ENCODE data around the gene EXD3. TPM values are rescaled to one million over a fixed set of nuclear protein-coding genes. Genes with fewer than 3 reads are reported as not detected.

EXD3 gene
- total and polyA plus RNA-seq, 2 donors from 2014 or later: 18.9 to 44.5 TPM

DNA sequence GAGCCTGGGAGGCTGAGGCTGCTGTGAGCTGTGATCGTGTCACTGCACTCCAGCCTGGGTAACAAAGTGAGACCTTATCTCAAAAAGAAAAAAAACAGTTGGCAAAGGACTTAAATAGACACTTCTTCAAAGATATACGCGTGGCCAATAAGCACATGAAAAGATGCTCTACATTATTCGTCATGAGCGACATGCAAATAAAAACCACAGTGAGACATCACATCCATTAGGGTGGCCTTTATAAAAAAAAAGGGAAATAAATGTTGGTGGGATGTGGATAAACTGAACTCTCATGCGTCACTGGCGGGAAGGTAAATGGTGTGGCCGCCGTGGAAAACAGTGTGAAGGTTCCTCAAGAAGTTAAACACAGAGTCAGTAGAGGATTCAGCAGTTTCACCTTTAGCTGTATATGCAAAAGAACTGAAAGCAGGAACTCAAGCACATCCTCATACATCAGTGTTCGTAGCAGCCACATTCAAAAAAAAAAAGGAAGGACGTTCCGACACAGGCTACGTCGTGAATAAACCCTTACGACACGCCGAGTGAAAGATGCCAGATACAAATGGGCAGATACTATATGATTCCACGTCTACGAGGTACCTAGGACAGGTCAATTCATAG, 96.4 kb downstream of the EXD3 start:
- no peaks in the 10 kb centered on the region for H3K4me1 ChIP-seq (ENCODE audit: control insufficient read depth in 2 of 3, insufficient read depth in 2 of 3, low read depth in 1 of 3, low read length in 3 of 3)
- H3K27ac ChIP-seq (ENCODE audit: low read depth in 2 of 2, low read length in 2 of 2): no peak overlapping the region
- H3K9ac ChIP-seq (ENCODE audit: low read length in 3 of 3): no peak overlapping the region
- TF ChIP-seq, protein P1, sequence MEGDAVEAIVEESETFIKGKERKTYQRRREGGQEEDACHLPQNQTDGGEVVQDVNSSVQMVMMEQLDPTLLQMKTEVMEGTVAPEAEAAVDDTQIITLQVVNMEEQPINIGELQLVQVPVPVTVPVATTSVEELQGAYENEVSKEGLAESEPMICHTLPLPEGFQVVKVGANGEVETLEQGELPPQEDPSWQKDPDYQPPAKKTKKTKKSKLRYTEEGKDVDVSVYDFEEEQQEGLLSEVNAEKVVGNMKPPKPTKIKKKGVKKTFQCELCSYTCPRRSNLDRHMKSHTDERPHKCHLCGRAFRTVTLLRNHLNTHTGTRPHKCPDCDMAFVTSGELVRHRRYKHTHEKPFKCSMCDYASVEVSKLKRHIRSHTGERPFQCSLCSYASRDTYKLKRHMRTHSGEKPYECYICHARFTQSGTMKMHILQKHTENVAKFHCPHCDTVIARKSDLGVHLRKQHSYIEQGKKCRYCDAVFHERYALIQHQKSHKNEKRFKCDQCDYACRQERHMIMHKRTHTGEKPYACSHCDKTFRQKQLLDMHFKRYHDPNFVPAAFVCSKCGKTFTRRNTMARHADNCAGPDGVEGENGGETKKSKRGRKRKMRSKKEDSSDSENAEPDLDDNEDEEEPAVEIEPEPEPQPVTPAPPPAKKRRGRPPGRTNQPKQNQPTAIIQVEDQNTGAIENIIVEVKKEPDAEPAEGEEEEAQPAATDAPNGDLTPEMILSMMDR (IDR thresholded peaks at IDR 0.05; ENCODE audit: borderline replicate concordance, extremely low read depth, insufficient read depth): no peak
- DNase-seq (no peak), FAIRE-seq (no peak)
- H3K4me3 ChIP-seq (ENCODE audit: low read length in 3 of 3): no peak overlapping the region
- H3K36me3 ChIP-seq (ENCODE audit: control insufficient read depth in 2 of 3, insufficient read depth in 3 of 3, low read length in 3 of 3): peaks cover 0 to 3% (median 0%) of the 10 kb centered on the region in 3 donors
- intact Hi-C loops (cut with DNase I): no loop called here
- peaks cover 2% of the 10 kb centered on the region for H3K27me3 ChIP-seq (ENCODE audit: control insufficient read depth, insufficient read depth, low read length)
- H3K9me3 ChIP-seq (ENCODE audit: control insufficient read depth in 2 of 3, insufficient read depth in 1 of 3, low read length in 3 of 3): peaks cover 0 to 2% (median 0%) of the 10 kb centered on the region in 3 donors

GRCh38 chr9:137325799-137326198, 97.2 kb downstream of the EXD3 start:
- H3K36me3 ChIP-seq (ENCODE audit: control insufficient read depth in 2 of 3, insufficient read depth in 3 of 3, low read length in 3 of 3): peaks cover 0 to 3% (median 0%) of the 10 kb centered on the region in 3 donors
- H3K4me1 ChIP-seq (ENCODE audit: control insufficient read depth in 2 of 3, insufficient read depth in 2 of 3, low read depth in 1 of 3, low read length in 3 of 3): no peaks in the 10 kb centered on the region
- peaks cover 0 to 2% (median 0%) of the 10 kb centered on the region in 3 donors for H3K9me3 ChIP-seq (ENCODE audit: control insufficient read depth in 2 of 3, insufficient read depth in 1 of 3, low read length in 3 of 3)
- no peak for FAIRE-seq
- no peak overlapping the region for H3K9ac ChIP-seq (ENCODE audit: low read length in 3 of 3)
- peak in 2 of 5 donors; percentile 34 to 42 for DNase-seq
- intact Hi-C loops (cut with DNase I): no loop called here
- TF ChIP-seq, protein P1 (IDR thresholded peaks at IDR 0.05; ENCODE audit: borderline replicate concordance, extremely low read depth, insufficient read depth): no peak
- H3K27me3 ChIP-seq (ENCODE audit: control insufficient read depth, insufficient read depth, low read length): peaks cover 2% of the 10 kb centered on the region
- no peak overlapping the region for H3K27ac ChIP-seq (ENCODE audit: low read depth in 2 of 2, low read length in 2 of 2)
- H3K4me3 ChIP-seq (ENCODE audit: low read length in 3 of 3): no peak overlapping the region

GRCh38 chr9:137325124-137325523, 97.8 kb downstream of the EXD3 start:
- Histone ChIP-seq H3K9me3 (ENCODE audit: control insufficient read depth in 2 of 3, insufficient read depth in 1 of 3, low read length in 3 of 3) (peaks cover 0 to 2% (median 0%) of the 10 kb centered on the region in 3 donors), H3K4me1 (ENCODE audit: control insufficient read depth in 2 of 3, insufficient read depth in 2 of 3, low read depth in 1 of 3, low read length in 3 of 3) (no peaks in the 10 kb centered on the region), H3K9ac (ENCODE audit: low read length in 3 of 3) (no peak overlapping the region), H3K36me3 (ENCODE audit: control insufficient read depth in 2 of 3, insufficient read depth in 3 of 3, low read length in 3 of 3) (peaks cover 0 to 3% (median 0%) of the 10 kb centered on the region in 3 donors), H3K27ac (ENCODE audit: low read depth in 2 of 2, low read length in 2 of 2) (no peak overlapping the region), H3K4me3 (ENCODE audit: low read length in 3 of 3) (no peak overlapping the region), H3K27me3 (ENCODE audit: control insufficient read depth, insufficient read depth, low read length) (peaks cover 2% of the 10 kb centered on the region)
- TF ChIP-seq, protein P1 (IDR thresholded peaks at IDR 0.05; ENCODE audit: borderline replicate concordance, extremely low read depth, insufficient read depth): no peak
- intact Hi-C loops (cut with DNase I): no loop called here
- DNase-seq: no peak
- FAIRE-seq: no peak
